Ishikawa (cell line): ENCODE measurements around the gene ABCF2.

Experiments
- EGR1 ChIP-seq: IDR thresholded peaks from 2 replicates; pipeline ENCODE4 v1.6.1; 2012
- RAD21 ChIP-seq: IDR thresholded peaks from 2 replicates; pipeline ENCODE4 v1.6.1; 2012; ENCODE audit warnings: low read depth

DNA sequence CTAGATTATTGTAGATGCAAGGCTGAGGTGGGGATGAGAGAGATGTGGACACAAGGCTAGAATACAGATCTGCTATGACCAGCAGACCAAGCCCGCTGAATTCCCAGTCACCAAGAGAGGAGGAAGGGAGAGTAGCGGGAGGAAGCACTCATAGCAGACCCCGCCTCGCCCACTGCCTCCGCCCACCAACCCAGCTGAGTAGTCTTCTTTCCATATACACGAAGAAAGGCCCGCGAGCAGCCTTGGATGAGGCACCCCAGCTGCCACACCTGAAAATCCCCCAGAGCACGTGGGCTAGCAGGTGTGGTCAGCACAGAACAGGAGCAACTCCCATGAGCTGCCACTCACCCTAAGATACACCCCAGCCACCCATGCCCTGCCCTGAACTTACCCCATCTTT, 8.8 kb downstream of the ABCF2 start:
- TF ChIP-seq RAD21 (no peak), EGR1 (no peak)
